Measurements from ENCODE around the gene MBOAT2.

DNA sequence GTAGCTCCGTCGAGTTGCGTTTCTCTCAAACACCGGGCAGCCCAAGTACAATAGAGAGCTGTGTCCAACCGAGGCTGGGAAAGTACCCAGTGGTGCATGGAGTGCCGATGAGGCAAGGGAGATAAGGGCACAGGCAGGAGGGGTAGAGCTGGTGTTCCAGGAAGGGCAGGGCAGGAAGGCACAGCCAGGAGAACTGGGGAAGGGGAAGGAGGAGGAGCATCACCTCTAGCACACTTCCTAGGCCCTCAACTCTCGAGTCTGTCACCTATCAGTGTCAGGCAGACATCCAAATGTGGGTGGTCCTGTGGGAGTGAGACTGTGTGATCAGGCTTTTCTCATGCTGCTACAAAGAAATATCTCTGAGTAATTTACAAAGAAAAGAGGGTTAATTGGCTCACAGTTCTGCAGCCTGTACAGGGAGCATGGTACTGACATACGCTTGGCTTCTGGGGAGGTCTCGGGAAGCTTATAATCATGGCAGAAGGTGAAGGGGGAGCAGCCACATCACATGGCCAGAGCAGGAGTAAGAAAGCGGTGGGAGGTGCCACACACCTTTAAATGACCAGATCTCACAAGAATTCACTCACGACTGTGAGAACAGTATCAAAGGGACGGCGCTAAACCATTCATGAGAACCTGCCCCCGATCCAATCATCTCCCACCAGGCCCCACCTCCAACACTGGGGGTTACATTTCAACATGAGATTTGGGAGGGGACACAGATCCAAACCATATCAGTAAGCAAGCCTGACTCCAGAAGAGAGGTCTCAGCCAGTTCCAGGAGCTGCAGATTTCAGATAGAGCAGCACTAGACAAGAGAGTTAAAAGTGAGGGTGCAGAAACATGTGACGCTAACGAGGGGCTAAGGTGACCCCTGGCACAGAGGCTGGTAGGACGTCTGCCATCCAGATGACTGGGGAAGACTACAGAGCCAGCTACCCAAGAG is 75.7 kb downstream of the MBOAT2 start:
- TF ChIP-seq, protein P1, sequence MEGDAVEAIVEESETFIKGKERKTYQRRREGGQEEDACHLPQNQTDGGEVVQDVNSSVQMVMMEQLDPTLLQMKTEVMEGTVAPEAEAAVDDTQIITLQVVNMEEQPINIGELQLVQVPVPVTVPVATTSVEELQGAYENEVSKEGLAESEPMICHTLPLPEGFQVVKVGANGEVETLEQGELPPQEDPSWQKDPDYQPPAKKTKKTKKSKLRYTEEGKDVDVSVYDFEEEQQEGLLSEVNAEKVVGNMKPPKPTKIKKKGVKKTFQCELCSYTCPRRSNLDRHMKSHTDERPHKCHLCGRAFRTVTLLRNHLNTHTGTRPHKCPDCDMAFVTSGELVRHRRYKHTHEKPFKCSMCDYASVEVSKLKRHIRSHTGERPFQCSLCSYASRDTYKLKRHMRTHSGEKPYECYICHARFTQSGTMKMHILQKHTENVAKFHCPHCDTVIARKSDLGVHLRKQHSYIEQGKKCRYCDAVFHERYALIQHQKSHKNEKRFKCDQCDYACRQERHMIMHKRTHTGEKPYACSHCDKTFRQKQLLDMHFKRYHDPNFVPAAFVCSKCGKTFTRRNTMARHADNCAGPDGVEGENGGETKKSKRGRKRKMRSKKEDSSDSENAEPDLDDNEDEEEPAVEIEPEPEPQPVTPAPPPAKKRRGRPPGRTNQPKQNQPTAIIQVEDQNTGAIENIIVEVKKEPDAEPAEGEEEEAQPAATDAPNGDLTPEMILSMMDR (IDR thresholded peaks at IDR 0.05 in 2 of 3, conservative IDR thresholded peaks at IDR 0.05 in 1 of 3; ENCODE audit: borderline replicate concordance in 1 of 3, insufficient read depth in 1 of 3, low read depth in 2 of 3, low read length in 2 of 3) = no peak
- TF ChIP-seq EZH2 (IDR thresholded peaks at IDR 0.05) = no peak
- TF ChIP-seq RAD21 (IDR thresholded peaks at IDR 0.05; ENCODE audit: low read depth) = no peak
- no peak for TF ChIP-seq SP1 (IDR thresholded peaks at IDR 0.05; ENCODE audit: low read depth)
- no peak for TF ChIP-seq ELF1 (IDR thresholded peaks at IDR 0.05; ENCODE audit: borderline replicate concordance, low read depth)
- no peak for TF ChIP-seq POLR2AphosphoS5 (IDR thresholded peaks at IDR 0.05; ENCODE audit: low read depth, low read length)
- no peak for TF ChIP-seq YY1 (IDR thresholded peaks at IDR 0.05; ENCODE audit: extremely low read depth, insufficient replicate concordance, low read depth, low read length)
- TF ChIP-seq, protein P2, sequence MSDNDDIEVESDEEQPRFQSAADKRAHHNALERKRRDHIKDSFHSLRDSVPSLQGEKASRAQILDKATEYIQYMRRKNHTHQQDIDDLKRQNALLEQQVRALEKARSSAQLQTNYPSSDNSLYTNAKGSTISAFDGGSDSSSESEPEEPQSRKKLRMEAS (IDR thresholded peaks at IDR 0.05) = no peak
- no peak for TF ChIP-seq ZFX (IDR thresholded peaks at IDR 0.05)
- no peak for TF ChIP-seq EZH2phosphoT487 (IDR thresholded peaks at IDR 0.05; ENCODE audit: borderline replicate concordance)
- no peak for TF ChIP-seq JUND (IDR thresholded peaks at IDR 0.05)
- no peak for TF ChIP-seq CEBPB (IDR thresholded peaks at IDR 0.05; ENCODE audit: low read depth)
- no peak for TF ChIP-seq POLR2A (IDR thresholded peaks at IDR 0.05; ENCODE audit: borderline replicate concordance, extremely low read depth, insufficient read depth, insufficient read length)

All from HCT116 (cell line).